GM12873 (cell line): ENCODE measurements around the gene ELAVL1.

Source experiments
- CTCF ChIP-seq: IDR thresholded peaks from 2 replicates; pipeline ENCODE4 v1.5.1; 2012; ENCODE audit warnings: low read depth, mild to moderate bottlenecking, moderate library complexity, low read length, control low read depth; ENCODE audit not compliant: insufficient read depth; ENCODE audit errors: missing control alignments

Gene ELAVL1

GRCh38 chr19:8044018-8044417 is 38.6 kb upstream of the ELAVL1 start:
- no peak for TF ChIP-seq CTCF

- no peak for TF ChIP-seq CTCF
These were observed 37.5 kb upstream of the ELAVL1 start for GRCh38 chr19:8042900-8043299.

GRCh38 chr19:8041531-8041931 is 36.1 kb upstream of the ELAVL1 start:
- TF ChIP-seq CTCF = no peak

GRCh38 chr19:8039231-8039630 is 33.8 kb upstream of the ELAVL1 start:
- TF ChIP-seq CTCF = no peak

GRCh38 chr19:8038815-8039214 is 33.4 kb upstream of the ELAVL1 start:
- TF ChIP-seq CTCF = no peak

- no peak for TF ChIP-seq CTCF
These were observed 31.1 kb upstream of the ELAVL1 start for GRCh38 chr19:8036434-8037099.

GRCh38 chr19:8034178-8034525 is 28.7 kb upstream of the ELAVL1 start:
- TF ChIP-seq CTCF = no peak
